Bronchus fibroblast of lung (primary cell): Measurements from ENCODE around the gene NREP. TPM values are rescaled to one million over a fixed set of nuclear protein-coding genes. Genes with fewer than 3 reads are reported as not detected.

Experiments
- total RNA-seq: library from RNA; depleted of rRNA; stranded (reverse); fragments of >200 nt; gene quantifications from 2 replicates; pipeline ENCODE4 v1.2.3, GENCODE V29; 2015

Gene NREP, protein sequence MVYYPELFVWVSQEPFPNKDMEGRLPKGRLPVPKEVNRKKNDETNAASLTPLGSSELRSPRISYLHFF
- 51.0 and 57.8 TPM in 2 replicates for total RNA-seq

GRCh38 chr5:111756581-111757354 is at the start of gene NREP:
NREP (minus strand) TSS chr5:111757194; CDS start chr5:111755772, 1,422 bp downstream.

Other genes starting within 250 kb of the NREP start
- gene STARD4, start 244.7 kb downstream of the NREP start, total RNA-seq, result 44.4 and 59.9 TPM in 2 replicates